ENCODE measurements around the gene MDN1. TPM values are rescaled to one million over a fixed set of nuclear protein-coding genes. Genes with fewer than 3 reads are reported as not detected.
A peak's percentile ranks its signal among the peaks of the same experiment; 100 is the strongest.
"Not testable (repeated sequence)": the region's sequence is repeated elsewhere in the genome, so short reads cannot be mapped to it uniquely, and the experiment has no call there.

The MDN1 gene
- 36.0 TPM for total RNA-seq

- peak; percentile 98 for DNase-seq
These were observed at the start of gene MDN1 for GRCh38 chr6:89819336-89820130. TSS of gene MDN1 (minus strand) at chr6:89819794. CDS start at chr6:89819607, 187 bp downstream.

- DNase-seq = no peak
These were observed 46.6 kb upstream of the MDN1 start for GRCh38 chr6:89866024-89866678.

- DNase-seq = no peak
These were observed 43.1 kb upstream of the MDN1 start for GRCh38 chr6:89862698-89863097.

- no peak for DNase-seq
These were observed 42.7 kb upstream of the MDN1 start for GRCh38 chr6:89862273-89862672.

- no peak for DNase-seq
These were observed 40.1 kb upstream of the MDN1 start for GRCh38 chr6:89859744-89860143.

GRCh38 chr6:89858041-89858440 lies 38.4 kb upstream of the MDN1 start:
- no peak for DNase-seq

- DNase-seq = no peak
These were observed 33.5 kb upstream of the MDN1 start for GRCh38 chr6:89853068-89853467.

- not testable (repeated sequence) for DNase-seq
These were observed 27.9 kb upstream of the MDN1 start for GRCh38 chr6:89847513-89847912.

GRCh38 chr6:89843070-89843469 lies 23.5 kb upstream of the MDN1 start:
- DNase-seq = peak; percentile 23

GRCh38 chr6:89842228-89842627 lies 22.6 kb upstream of the MDN1 start:
- DNase-seq = no peak

- peak; percentile 24 for DNase-seq
These were observed 20.9 kb upstream of the MDN1 start for GRCh38 chr6:89840538-89840937.

GRCh38 chr6:89836639-89837222 lies 17.1 kb upstream of the MDN1 start:
- DNase-seq = no peak

- no peak for DNase-seq
These were observed 15.5 kb upstream of the MDN1 start for GRCh38 chr6:89834884-89835792.

GRCh38 chr6:89830170-89830809 lies 10.7 kb upstream of the MDN1 start:
- peak; percentile 12 for DNase-seq

GRCh38 chr6:89829472-89830169 lies 10.0 kb upstream of the MDN1 start, which contains the start of gene CASP8AP2:
TSS of gene CASP8AP2 (plus strand) at chr6:89829880.
- DNase-seq = peak; percentile 99

GRCh38 chr6:89828988-89829471 lies 9.4 kb upstream of the MDN1 start:
- DNase-seq = no peak

GRCh38 chr6:89828475-89828987 lies 8.9 kb upstream of the MDN1 start:
- DNase-seq = not testable (repeated sequence)

GRCh38 chr6:89826029-89826528 lies 6.5 kb upstream of the MDN1 start:
- DNase-seq = no peak

- DNase-seq = peak; percentile 59
These were observed 638 bp downstream of the MDN1 start for GRCh38 chr6:89818977-89819335.

- no peak for DNase-seq
These were observed 2.1 kb downstream of the MDN1 start for GRCh38 chr6:89817481-89817880.

All from tongue (tissue), 2 donors.